ENCODE measurements around the gene MRFAP1. TPM values are rescaled to one million over a fixed set of nuclear protein-coding genes. Genes with fewer than 3 reads are reported as not detected.

The MRFAP1 gene
- total and polyA plus RNA-seq, 8 donors = 70.2 to 178 (median 108) TPM

DNA sequence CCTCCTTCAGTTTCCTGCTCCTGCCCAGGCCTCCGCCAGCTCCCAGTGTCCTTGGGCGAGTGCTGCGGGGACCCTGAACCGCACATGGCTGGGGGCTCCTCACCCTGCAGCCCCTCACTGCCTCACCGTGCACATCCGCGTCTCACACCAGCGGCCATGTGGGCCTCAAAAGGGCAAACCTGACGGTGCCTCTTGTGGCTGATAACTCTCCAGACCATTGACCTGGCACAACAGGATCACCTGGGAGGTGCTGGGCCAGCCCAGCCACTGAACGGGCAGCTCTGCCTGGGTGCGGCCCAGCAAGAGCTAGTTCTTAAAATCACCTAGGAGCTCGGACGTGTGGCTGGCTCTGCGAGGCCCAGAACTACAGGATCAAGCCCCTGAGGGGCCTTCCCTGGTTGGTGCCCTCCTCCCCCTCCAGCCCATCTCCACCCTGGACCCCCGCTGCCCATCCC, 49.0 kb downstream of the MRFAP1 start:
- H3K27me3 ChIP-seq = no peaks in the 10 kb centered on the region
- H3K36me3 ChIP-seq = no peaks in the 10 kb centered on the region
- TF ChIP-seq, protein P1, sequence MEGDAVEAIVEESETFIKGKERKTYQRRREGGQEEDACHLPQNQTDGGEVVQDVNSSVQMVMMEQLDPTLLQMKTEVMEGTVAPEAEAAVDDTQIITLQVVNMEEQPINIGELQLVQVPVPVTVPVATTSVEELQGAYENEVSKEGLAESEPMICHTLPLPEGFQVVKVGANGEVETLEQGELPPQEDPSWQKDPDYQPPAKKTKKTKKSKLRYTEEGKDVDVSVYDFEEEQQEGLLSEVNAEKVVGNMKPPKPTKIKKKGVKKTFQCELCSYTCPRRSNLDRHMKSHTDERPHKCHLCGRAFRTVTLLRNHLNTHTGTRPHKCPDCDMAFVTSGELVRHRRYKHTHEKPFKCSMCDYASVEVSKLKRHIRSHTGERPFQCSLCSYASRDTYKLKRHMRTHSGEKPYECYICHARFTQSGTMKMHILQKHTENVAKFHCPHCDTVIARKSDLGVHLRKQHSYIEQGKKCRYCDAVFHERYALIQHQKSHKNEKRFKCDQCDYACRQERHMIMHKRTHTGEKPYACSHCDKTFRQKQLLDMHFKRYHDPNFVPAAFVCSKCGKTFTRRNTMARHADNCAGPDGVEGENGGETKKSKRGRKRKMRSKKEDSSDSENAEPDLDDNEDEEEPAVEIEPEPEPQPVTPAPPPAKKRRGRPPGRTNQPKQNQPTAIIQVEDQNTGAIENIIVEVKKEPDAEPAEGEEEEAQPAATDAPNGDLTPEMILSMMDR (IDR thresholded peaks at IDR 0.05) = no peak
- peak overlapping the region in 1 of 4 donors; percentile 7 for H3K4me3 ChIP-seq
- 65 to 72% methylated on average over 15 of the region's 15 CpGs for WGBS, 2 donors
- intact Hi-C loops (cut with DNase I) = no loop called here
- FAIRE-seq = no peak
- no peaks in the 10 kb centered on the region for H3K4me1 ChIP-seq
- no peaks in the 10 kb centered on the region for H3K9me3 ChIP-seq
- no peak overlapping the region for H3K27ac ChIP-seq
- peak in 2 of 4 donors; percentile 44 to 63 for ATAC-seq
- no peak for DNase-seq

Other genes starting within 250 kb of the MRFAP1 start
- 1 to 10 TPM in 1 of 6 donors, under 1 TPM in 5; 0.05 to 1.1 (median 0.54) TPM for gene PPP2R2C, start 168.1 kb upstream of the MRFAP1 start, total RNA-seq
- 1 to 10 TPM in 1 of 2 donors, under 1 TPM in 1; 0.42 to 2.0 TPM for gene PPP2R2C, start 168.1 kb upstream of the MRFAP1 start, polyA plus RNA-seq
- 10 to 100 TPM; 14.6 to 22.9 (median 17.4) TPM for gene MAN2B2, start 65.5 kb upstream of the MRFAP1 start, total RNA-seq
- 10 to 100 TPM; 12.7 to 14.7 TPM for gene MAN2B2, start 65.5 kb upstream of the MRFAP1 start, polyA plus RNA-seq
- gene S100P, start 53.2 kb downstream of the MRFAP1 start, total RNA-seq = 10 to 100 TPM in 1 of 6 donors, 1 to 10 TPM in 1, not detected in 4; 1.7 to 15.7 TPM
- 1 to 10 TPM in 1 of 2 donors, under 1 TPM in 1; 0.42 to 1.3 TPM for gene S100P, start 53.2 kb downstream of the MRFAP1 start, polyA plus RNA-seq
- gene MRFAP1L1, start 69.2 kb downstream of the MRFAP1 start, total RNA-seq = 10 to 100 TPM; 12.4 to 26.6 (median 20.4) TPM
- 10 to 100 TPM; 23.5 to 39.8 TPM for gene MRFAP1L1, start 69.2 kb downstream of the MRFAP1 start, polyA plus RNA-seq
- gene BLOC1S4, start 75.5 kb downstream of the MRFAP1 start, total RNA-seq = 1 to 10 TPM; 3.7 to 7.1 (median 5.1) TPM
- 1 to 10 TPM; 3.3 to 8.4 TPM for gene BLOC1S4, start 75.5 kb downstream of the MRFAP1 start, polyA plus RNA-seq
- gene KIAA0232, start 142.0 kb downstream of the MRFAP1 start, total RNA-seq = 10 to 100 TPM in 2 of 6 donors, 1 to 10 TPM in 4; 7.0 to 12.4 (median 8.9) TPM
- 1 to 10 TPM; 4.0 to 8.9 TPM for gene KIAA0232, start 142.0 kb downstream of the MRFAP1 start, polyA plus RNA-seq

Data from pancreas (tissue), 10 donors.